ENCODE data around the gene UNC79. TPM values are rescaled to one million over a fixed set of nuclear protein-coding genes. Genes with fewer than 3 reads are reported as not detected.

Gene UNC79
- total RNA-seq, 1 experiment from 2014 or later, result not detected

GRCh38 chr14:93619176-93619793, 188.5 kb downstream of the UNC79 start:
- DNase-seq (ENCODE audit: low read depth), result peak; percentile 11
- in situ Hi-C loops (cut with HindIII; ENCODE audit: low pct_unique_long_range_greater_than_20kb, low sequenced_read_pairs), result no loop called here

- DNase-seq (ENCODE audit: low read depth), result no peak
- in situ Hi-C loops (cut with HindIII; ENCODE audit: low pct_unique_long_range_greater_than_20kb, low sequenced_read_pairs), result no loop called here
Measured at GRCh38 chr14:93628048-93628447, 197.3 kb downstream of the UNC79 start.

- in situ Hi-C loops (cut with HindIII; ENCODE audit: low pct_unique_long_range_greater_than_20kb, low sequenced_read_pairs), result no loop called here
- DNase-seq (ENCODE audit: low read depth), result no peak
Measured at GRCh38 chr14:93629643-93630042, 198.9 kb downstream of the UNC79 start.

GRCh38 chr14:93638790-93639189, 208.1 kb downstream of the UNC79 start:
- in situ Hi-C loops (cut with HindIII; ENCODE audit: low pct_unique_long_range_greater_than_20kb, low sequenced_read_pairs), result no loop called here
- no peak for DNase-seq (ENCODE audit: low read depth)

GRCh38 chr14:93643127-93643526, 212.4 kb downstream of the UNC79 start:
- DNase-seq (ENCODE audit: low read depth), result no peak
- in situ Hi-C loops (cut with HindIII; ENCODE audit: low pct_unique_long_range_greater_than_20kb, low sequenced_read_pairs), result no loop called here

GRCh38 chr14:93643676-93644075, 212.9 kb downstream of the UNC79 start:
- no peak for DNase-seq (ENCODE audit: low read depth)
- in situ Hi-C loops (cut with HindIII; ENCODE audit: low pct_unique_long_range_greater_than_20kb, low sequenced_read_pairs), result no loop called here

- in situ Hi-C loops (cut with HindIII; ENCODE audit: low pct_unique_long_range_greater_than_20kb, low sequenced_read_pairs), result no loop called here
- no peak for DNase-seq (ENCODE audit: low read depth)
Measured at GRCh38 chr14:93645200-93645599, 214.5 kb downstream of the UNC79 start.

GRCh38 chr14:93648440-93649168, 217.9 kb downstream of the UNC79 start:
- in situ Hi-C loops (cut with HindIII; ENCODE audit: low pct_unique_long_range_greater_than_20kb, low sequenced_read_pairs), result no loop called here
- no peak for DNase-seq (ENCODE audit: low read depth)

- DNase-seq (ENCODE audit: low read depth), result no peak
- in situ Hi-C loops (cut with HindIII; ENCODE audit: low pct_unique_long_range_greater_than_20kb, low sequenced_read_pairs), result no loop called here
Measured at GRCh38 chr14:93654599-93654998, 223.9 kb downstream of the UNC79 start.

- DNase-seq (ENCODE audit: low read depth), result peak; percentile 12
- in situ Hi-C loops (cut with HindIII; ENCODE audit: low pct_unique_long_range_greater_than_20kb, low sequenced_read_pairs), result no loop called here
Measured at GRCh38 chr14:93655078-93655750, 224.5 kb downstream of the UNC79 start.

- no peak for DNase-seq (ENCODE audit: low read depth)
- in situ Hi-C loops (cut with HindIII; ENCODE audit: low pct_unique_long_range_greater_than_20kb, low sequenced_read_pairs), result no loop called here
Measured at GRCh38 chr14:93657875-93658274, 227.1 kb downstream of the UNC79 start.

- DNase-seq (ENCODE audit: low read depth), result no peak
- in situ Hi-C loops (cut with HindIII; ENCODE audit: low pct_unique_long_range_greater_than_20kb, low sequenced_read_pairs), result no loop called here
Measured at GRCh38 chr14:93663317-93663716, 232.6 kb downstream of the UNC79 start.

- no peak for DNase-seq (ENCODE audit: low read depth)
Measured at GRCh38 chr14:93665169-93665568, 234.4 kb downstream of the UNC79 start.

GRCh38 chr14:93669632-93670031, 238.9 kb downstream of the UNC79 start:
- DNase-seq (ENCODE audit: low read depth), result no peak
- in situ Hi-C loops (cut with HindIII; ENCODE audit: low pct_unique_long_range_greater_than_20kb, low sequenced_read_pairs), result no loop called here

More at GRCh38 chr14:93665169-93665568, 234.4 kb downstream of the UNC79 start:
- in situ Hi-C loops (cut with HindIII; ENCODE audit: low pct_unique_long_range_greater_than_20kb, low sequenced_read_pairs), result no loop called here

- in situ Hi-C loops (cut with HindIII; ENCODE audit: low pct_unique_long_range_greater_than_20kb, low sequenced_read_pairs), result no loop called here
- DNase-seq (ENCODE audit: low read depth), result no peak
Measured at GRCh38 chr14:93674343-93674742, 243.6 kb downstream of the UNC79 start.

GRCh38 chr14:93675651-93676050, 244.9 kb downstream of the UNC79 start:
- DNase-seq (ENCODE audit: low read depth), result no peak
- in situ Hi-C loops (cut with HindIII; ENCODE audit: low pct_unique_long_range_greater_than_20kb, low sequenced_read_pairs), result no loop called here

GRCh38 chr14:93676416-93676958, 245.7 kb downstream of the UNC79 start:
- no peak for DNase-seq (ENCODE audit: low read depth)
- in situ Hi-C loops (cut with HindIII; ENCODE audit: low pct_unique_long_range_greater_than_20kb, low sequenced_read_pairs), result no loop called here

- in situ Hi-C loops (cut with HindIII; ENCODE audit: low pct_unique_long_range_greater_than_20kb, low sequenced_read_pairs), result no loop called here
- no peak for DNase-seq (ENCODE audit: low read depth)
Measured at GRCh38 chr14:93682459-93682858, 251.7 kb downstream of the UNC79 start.

- peak; percentile 8 for DNase-seq (ENCODE audit: low read depth)
- in situ Hi-C loops (cut with HindIII; ENCODE audit: low pct_unique_long_range_greater_than_20kb, low sequenced_read_pairs), result no loop called here
Measured at GRCh38 chr14:93683226-93683625, 252.5 kb downstream of the UNC79 start.

All from Caki2 (cell line).